Mononuclear cell (primary cell): ENCODE results near the gene TBC1D19. TPM values are rescaled to one million over a fixed set of nuclear protein-coding genes. Genes with fewer than 3 reads are reported as not detected.
"Not testable (repeated sequence)": the region's sequence is repeated elsewhere in the genome, so short reads cannot be mapped to it uniquely, and the experiment has no call there.

Experiments
- H3K27me3 ChIP-seq: 2 replicates; pipeline ENCODE4 v1.6.0; 2011; ENCODE audit warnings: low read length, control low read depth; ENCODE audit not compliant: insufficient read depth
- H3K4me1 ChIP-seq: 2 replicates; pipeline ENCODE4 v1.5.1; 2011; ENCODE audit warnings: mild to moderate bottlenecking, low read length, control low read depth; ENCODE audit not compliant: insufficient read depth
- H3K4me3 ChIP-seq: 2 replicates; pipeline ENCODE4 v1.5.1; 2011; ENCODE audit warnings: mild to moderate bottlenecking, low read length, moderate library complexity
- H3K9me3 ChIP-seq: 2 replicates; pipeline ENCODE4 v1.5.1; 2011; ENCODE audit warnings: low read depth, mild to moderate bottlenecking, control low read depth, low read length
- total RNA-seq: library from RNA; depleted of rRNA; stranded (reverse); fragments of >200 nt; gene quantifications from one replicate; pipeline ENCODE4 v1.2.3, GENCODE V29; 2012

Gene TBC1D19
- total RNA-seq, 1 donor: 10.5 TPM

- no peaks in the 10 kb centered on the region for H3K4me1 ChIP-seq
- H3K27me3 ChIP-seq: no peaks in the 10 kb centered on the region
- H3K9me3 ChIP-seq: no peaks in the 10 kb centered on the region
- no peak overlapping the region for H3K4me3 ChIP-seq
These were observed 103.8 kb downstream of the TBC1D19 start for GRCh38 chr4:26687728-26688127.

- no peak overlapping the region for H3K4me3 ChIP-seq
- no peaks in the 10 kb centered on the region for H3K4me1 ChIP-seq
- no peaks in the 10 kb centered on the region for H3K9me3 ChIP-seq
- no peaks in the 10 kb centered on the region for H3K27me3 ChIP-seq
These were observed 106.6 kb downstream of the TBC1D19 start for GRCh38 chr4:26690506-26690905.

GRCh38 chr4:26692014-26692726 lies 108.3 kb downstream of the TBC1D19 start:
- Histone ChIP-seq H3K9me3 (no peaks in the 10 kb centered on the region), H3K27me3 (no peaks in the 10 kb centered on the region), H3K4me1 (no peaks in the 10 kb centered on the region), H3K4me3 (no peak overlapping the region)

- H3K4me3 ChIP-seq, H3K9me3 ChIP-seq, H3K27me3 ChIP-seq, H3K4me1 ChIP-seq: not testable (repeated sequence)
These were observed 110.2 kb downstream of the TBC1D19 start for GRCh38 chr4:26694131-26694530.

- Histone ChIP-seq H3K9me3 (no peaks in the 10 kb centered on the region), H3K4me3 (no peak overlapping the region), H3K27me3 (no peaks in the 10 kb centered on the region)
These were observed 116.2 kb downstream of the TBC1D19 start for GRCh38 chr4:26700110-26700509.

GRCh38 chr4:26701095-26701494 lies 117.2 kb downstream of the TBC1D19 start:
- Histone ChIP-seq H3K4me1 (no peaks in the 10 kb centered on the region), H3K27me3 (no peaks in the 10 kb centered on the region), H3K4me3 (no peak overlapping the region), H3K9me3 (no peaks in the 10 kb centered on the region)

More at GRCh38 chr4:26700110-26700509, 116.2 kb downstream of the TBC1D19 start:
- H3K4me1 ChIP-seq: no peaks in the 10 kb centered on the region

- H3K27me3 ChIP-seq: no peaks in the 10 kb centered on the region
- no peaks in the 10 kb centered on the region for H3K4me1 ChIP-seq
- no peaks in the 10 kb centered on the region for H3K9me3 ChIP-seq
- no peak overlapping the region for H3K4me3 ChIP-seq
These were observed 117.9 kb downstream of the TBC1D19 start for GRCh38 chr4:26701786-26702227.

- H3K4me1 ChIP-seq: no peaks in the 10 kb centered on the region
- H3K27me3 ChIP-seq: no peaks in the 10 kb centered on the region
- H3K9me3 ChIP-seq: no peaks in the 10 kb centered on the region
- no peak overlapping the region for H3K4me3 ChIP-seq
These were observed 123.5 kb downstream of the TBC1D19 start for GRCh38 chr4:26707342-26707741.

GRCh38 chr4:26709246-26709645 lies 125.4 kb downstream of the TBC1D19 start:
- H3K4me1 ChIP-seq: no peaks in the 10 kb centered on the region
- H3K9me3 ChIP-seq: no peaks in the 10 kb centered on the region
- no peak overlapping the region for H3K4me3 ChIP-seq
- H3K27me3 ChIP-seq: no peaks in the 10 kb centered on the region

GRCh38 chr4:26713563-26714151 lies 129.8 kb downstream of the TBC1D19 start:
- Histone ChIP-seq H3K27me3 (no peaks in the 10 kb centered on the region), H3K4me1 (no peaks in the 10 kb centered on the region), H3K4me3 (no peak overlapping the region), H3K9me3 (no peaks in the 10 kb centered on the region)

GRCh38 chr4:26715636-26716242 lies 131.9 kb downstream of the TBC1D19 start:
- Histone ChIP-seq H3K9me3 (no peaks in the 10 kb centered on the region), H3K4me1 (no peaks in the 10 kb centered on the region), H3K4me3 (no peak overlapping the region), H3K27me3 (no peaks in the 10 kb centered on the region)

GRCh38 chr4:26717332-26717731 lies 133.4 kb downstream of the TBC1D19 start:
- no peaks in the 10 kb centered on the region for H3K4me1 ChIP-seq
- no peaks in the 10 kb centered on the region for H3K9me3 ChIP-seq
- H3K4me3 ChIP-seq: no peak overlapping the region
- no peaks in the 10 kb centered on the region for H3K27me3 ChIP-seq

- no peaks in the 10 kb centered on the region for H3K9me3 ChIP-seq
- H3K4me3 ChIP-seq: no peak overlapping the region
- no peaks in the 10 kb centered on the region for H3K27me3 ChIP-seq
- H3K4me1 ChIP-seq: no peaks in the 10 kb centered on the region
These were observed 136.2 kb downstream of the TBC1D19 start for GRCh38 chr4:26719954-26720552.

GRCh38 chr4:26721685-26722084 lies 137.8 kb downstream of the TBC1D19 start:
- Histone ChIP-seq H3K4me3 (no peak overlapping the region), H3K4me1 (no peaks in the 10 kb centered on the region), H3K27me3 (no peaks in the 10 kb centered on the region), H3K9me3 (no peaks in the 10 kb centered on the region)

GRCh38 chr4:26723216-26723615 lies 139.3 kb downstream of the TBC1D19 start:
- no peak overlapping the region for H3K4me3 ChIP-seq
- no peaks in the 10 kb centered on the region for H3K9me3 ChIP-seq
- H3K4me1 ChIP-seq: no peaks in the 10 kb centered on the region
- H3K27me3 ChIP-seq: no peaks in the 10 kb centered on the region
